OCI-LY3 (cell line): Measurements from ENCODE around the gene SEC24D.

Experiments used
- H2AFZ ChIP-seq: fragments of 200-600, 300-600 bp; shearing (Covaris generic); 2 replicates; pipeline ENCODE4 v1.6.0; 2014; ENCODE audit warnings: antibody characterized with exemption, low read depth, low read length
- H3K27ac ChIP-seq: fragments of 200-600, 300-600 bp; sonication (generic); 2 replicates; pipeline ENCODE4 v1.5.1; 2014; ENCODE audit warnings: mild to moderate bottlenecking, low read length, moderate library complexity, mixed read lengths
- H3K27me3 ChIP-seq: fragments of 200-600, 300-600 bp; sonication (generic); 2 replicates; pipeline ENCODE4 v1.6.1; 2014; ENCODE audit warnings: low read depth, low read length, mixed read lengths
- H3K36me3 ChIP-seq: fragments of 200-600, 300-600 bp; sonication (generic); replicated peaks from 2 replicates; pipeline ENCODE3; 2014; ENCODE audit warnings: low read depth, low read length, mixed read lengths
- H3K4me1 ChIP-seq: fragments of 300-600, 200-600 bp; sonication (generic); 2 replicates; pipeline ENCODE4 v1.6.1; 2014; ENCODE audit warnings: low read length, mixed read lengths
- H3K4me2 ChIP-seq: fragments of 200-600, 300-600 bp; sonication (generic); 2 replicates; pipeline ENCODE4 v1.6.1; 2014; ENCODE audit warnings: low read length, mixed read lengths
- H3K4me3 ChIP-seq: fragments of 300-600, 200-600 bp; sonication (generic); 2 replicates; pipeline ENCODE4 v1.5.1; 2014; ENCODE audit warnings: antibody characterized with exemption, mild to moderate bottlenecking, low read length, moderate library complexity
- H3K79me2 ChIP-seq: fragments of 300-600, 200-600 bp; shearing (Covaris generic); 2 replicates; pipeline ENCODE4 v1.6.1; 2014; ENCODE audit warnings: mild to moderate bottlenecking, low read length, mixed read lengths
- H3K9ac ChIP-seq: fragments of 300-600, 200-600 bp; shearing (Covaris generic); 2 replicates; pipeline ENCODE4 v1.6.0; 2014; ENCODE audit warnings: mild to moderate bottlenecking, low read length, moderate library complexity
- H3K9me3 ChIP-seq: fragments of 200-600, 300-600 bp; shearing (Covaris generic); 2 replicates; pipeline ENCODE4 v1.6.1; 2014; ENCODE audit warnings: low read length, mixed read lengths; ENCODE audit not compliant: insufficient read depth
- H4K20me1 ChIP-seq: fragments of 200-600, 300-600 bp; sonication (generic); 2 replicates; pipeline ENCODE4 v1.6.1; 2016; ENCODE audit warnings: low read length, mixed read lengths; ENCODE audit not compliant: insufficient read depth
- EZH2phosphoT487 ChIP-seq: fragments of 200-600 bp; shearing (Covaris generic); IDR thresholded peaks from 2 replicates; pipeline ENCODE4 v1.6.1; 2018; ENCODE audit warnings: antibody characterized with exemption, mixed run types, low read depth
- TF ChIP-seq, protein P1 (sequence below): fragments of 200-600, 300-600 bp; sonication (generic); IDR thresholded peaks from 2 replicates; pipeline ENCODE4 v1.5.1; 2014; ENCODE audit warnings: antibody characterized with exemption, low read length, low read depth

Gene SEC24D

DNA sequence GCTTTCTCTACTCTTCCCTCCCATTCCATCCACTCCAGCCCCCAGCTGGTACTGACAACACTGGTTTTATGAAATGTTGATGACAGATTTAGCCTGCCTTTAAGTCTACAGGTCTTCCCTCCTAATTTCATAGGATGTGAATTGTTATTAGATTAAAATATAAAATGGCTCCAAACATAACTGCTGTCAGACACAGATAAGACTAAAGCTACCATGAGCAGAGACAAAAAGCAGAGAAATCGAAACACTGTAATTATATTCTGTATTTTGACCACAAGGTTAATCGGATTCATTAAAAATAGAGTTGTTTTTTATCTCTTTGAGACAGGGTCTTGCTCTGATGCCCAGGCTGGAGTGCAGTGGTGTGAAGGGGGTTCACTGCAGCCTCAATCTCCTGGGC, 28.3 kb downstream of the SEC24D start:
- Histone ChIP-seq H3K9me3 (no peaks in the 10 kb centered on the region), H4K20me1 (no peaks in the 10 kb centered on the region; the same call in none of the 2 replicates), H3K27me3 (no peaks in the 10 kb centered on the region), H3K27ac (no peak overlapping the region), H2AFZ (no peak overlapping the region), H3K36me3 (peaks cover 52% of the 10 kb centered on the region), H3K9ac (no peak overlapping the region), H3K4me3 (no peak overlapping the region), H3K79me2 (no peaks in the 10 kb centered on the region), H3K4me1 (no peaks in the 10 kb centered on the region), H3K4me2 (no peak overlapping the region)
- TF ChIP-seq, protein P1, sequence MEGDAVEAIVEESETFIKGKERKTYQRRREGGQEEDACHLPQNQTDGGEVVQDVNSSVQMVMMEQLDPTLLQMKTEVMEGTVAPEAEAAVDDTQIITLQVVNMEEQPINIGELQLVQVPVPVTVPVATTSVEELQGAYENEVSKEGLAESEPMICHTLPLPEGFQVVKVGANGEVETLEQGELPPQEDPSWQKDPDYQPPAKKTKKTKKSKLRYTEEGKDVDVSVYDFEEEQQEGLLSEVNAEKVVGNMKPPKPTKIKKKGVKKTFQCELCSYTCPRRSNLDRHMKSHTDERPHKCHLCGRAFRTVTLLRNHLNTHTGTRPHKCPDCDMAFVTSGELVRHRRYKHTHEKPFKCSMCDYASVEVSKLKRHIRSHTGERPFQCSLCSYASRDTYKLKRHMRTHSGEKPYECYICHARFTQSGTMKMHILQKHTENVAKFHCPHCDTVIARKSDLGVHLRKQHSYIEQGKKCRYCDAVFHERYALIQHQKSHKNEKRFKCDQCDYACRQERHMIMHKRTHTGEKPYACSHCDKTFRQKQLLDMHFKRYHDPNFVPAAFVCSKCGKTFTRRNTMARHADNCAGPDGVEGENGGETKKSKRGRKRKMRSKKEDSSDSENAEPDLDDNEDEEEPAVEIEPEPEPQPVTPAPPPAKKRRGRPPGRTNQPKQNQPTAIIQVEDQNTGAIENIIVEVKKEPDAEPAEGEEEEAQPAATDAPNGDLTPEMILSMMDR = no peak

GRCh38 chr4:118803253-118803652, 32.7 kb downstream of the SEC24D start:
- no peak overlapping the region for H2AFZ ChIP-seq
- no peak overlapping the region for H3K4me3 ChIP-seq
- no peak overlapping the region for H3K4me2 ChIP-seq
- no peaks in the 10 kb centered on the region for H3K27me3 ChIP-seq
- no peaks in the 10 kb centered on the region for H3K4me1 ChIP-seq
- no peaks in the 10 kb centered on the region for H3K9me3 ChIP-seq
- H3K36me3 ChIP-seq = peaks cover 59% of the 10 kb centered on the region
- TF ChIP-seq, protein P1 = no peak
- no peak for TF ChIP-seq EZH2phosphoT487
- H3K27ac ChIP-seq = no peak overlapping the region
- H3K9ac ChIP-seq = no peak overlapping the region
- H3K79me2 ChIP-seq = no peaks in the 10 kb centered on the region
- 0 out of 2 replicates have a peak, but pooled peaks cover 3% of the 10 kb centered on the region for H4K20me1 ChIP-seq

GRCh38 chr4:118801895-118802575, 33.9 kb downstream of the SEC24D start:
- H3K9ac ChIP-seq = no peak overlapping the region
- H3K27me3 ChIP-seq = no peaks in the 10 kb centered on the region
- no peak overlapping the region for H2AFZ ChIP-seq
- TF ChIP-seq EZH2phosphoT487 = no peak
- TF ChIP-seq, protein P1 = no peak
- H3K9me3 ChIP-seq = no peaks in the 10 kb centered on the region
- H3K4me3 ChIP-seq = no peak overlapping the region
- no peak overlapping the region for H3K27ac ChIP-seq
- no peaks in the 10 kb centered on the region for H3K79me2 ChIP-seq
- H4K20me1 ChIP-seq = 0 out of 2 replicates have a peak, but pooled peaks cover 3% of the 10 kb centered on the region
- H3K36me3 ChIP-seq = peaks cover 54% of the 10 kb centered on the region
- no peaks in the 10 kb centered on the region for H3K4me1 ChIP-seq
- H3K4me2 ChIP-seq = no peak overlapping the region

GRCh38 chr4:118799231-118799942, 36.5 kb downstream of the SEC24D start:
- no peak for TF ChIP-seq EZH2phosphoT487
- TF ChIP-seq, protein P1 = no peak
- Histone ChIP-seq H2AFZ (no peak overlapping the region), H3K9me3 (no peaks in the 10 kb centered on the region), H3K79me2 (no peaks in the 10 kb centered on the region), H3K4me2 (no peak overlapping the region), H3K9ac (no peak overlapping the region), H3K27ac (no peak overlapping the region), H3K4me1 (no peaks in the 10 kb centered on the region), H3K4me3 (no peak overlapping the region), H3K36me3 (peaks cover 55% of the 10 kb centered on the region), H4K20me1 (0 out of 2 replicates have a peak, but pooled peaks cover 3% of the 10 kb centered on the region), H3K27me3 (no peaks in the 10 kb centered on the region)
